NCI-H2107 treated with DMSO at 0.1 percent for 48 hours (cell line): ENCODE data around the gene HAGHL.

Experiments used
- DNase-seq: peaks from one replicate; lab custom pipeline; 2025; ENCODE audit not compliant: unreplicated experiment; lab: John Stamatoyannopoulos, UW

The HAGHL gene, protein sequence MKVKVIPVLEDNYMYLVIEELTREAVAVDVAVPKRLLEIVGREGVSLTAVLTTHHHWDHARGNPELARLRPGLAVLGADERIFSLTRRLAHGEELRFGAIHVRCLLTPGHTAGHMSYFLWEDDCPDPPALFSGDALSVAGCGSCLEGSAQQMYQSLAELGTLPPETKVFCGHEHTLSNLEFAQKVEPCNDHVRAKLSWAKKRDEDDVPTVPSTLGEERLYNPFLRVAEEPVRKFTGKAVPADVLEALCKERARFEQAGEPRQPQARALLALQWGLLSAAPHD

DNA sequence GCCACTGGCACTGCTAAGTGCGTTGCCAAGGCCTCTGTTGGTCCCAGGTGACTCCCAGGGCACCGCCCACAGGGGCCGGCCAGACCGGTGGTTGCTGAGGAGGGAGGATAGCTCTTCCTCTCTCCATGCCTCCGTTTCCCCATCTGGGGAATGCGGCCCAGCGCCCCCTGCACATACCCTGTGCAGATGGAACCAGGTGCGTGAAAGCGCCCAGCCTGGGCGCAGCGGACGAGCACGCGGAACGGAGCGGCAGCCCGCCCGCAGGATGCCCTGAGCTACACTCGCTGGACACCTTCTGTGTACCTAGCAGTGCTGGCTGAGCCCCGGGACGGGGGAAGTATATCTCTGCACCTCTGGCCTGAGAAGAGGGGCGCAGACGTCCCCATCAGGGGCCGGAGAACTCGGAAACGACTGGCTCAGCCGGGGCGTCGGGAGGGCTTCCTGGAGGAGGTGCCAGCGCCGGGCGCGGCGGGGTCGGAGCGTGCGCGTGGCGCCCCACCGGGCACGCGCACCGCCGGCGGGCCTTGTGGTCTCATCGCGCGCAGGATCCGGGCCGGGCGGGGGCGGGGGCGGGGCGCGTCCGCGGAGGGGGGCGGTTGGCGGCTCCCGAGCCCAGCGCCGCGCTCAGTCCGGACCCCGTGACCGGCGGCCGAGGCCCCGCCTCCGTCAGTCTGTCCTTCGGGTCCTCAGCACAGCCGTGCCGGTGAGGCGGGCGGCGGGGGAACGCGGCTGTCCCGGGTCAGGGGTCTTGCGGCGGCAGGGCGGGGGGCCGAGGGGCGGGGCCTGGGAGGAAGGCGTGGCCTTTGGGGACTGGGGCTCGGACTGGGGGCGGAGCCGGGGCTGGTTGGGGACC is at the start of gene HAGHL, which contains the start of gene CCDC78:
Gene HAGHL (plus strand): TSS at position 669 of the 853 bp plus-strand sequence. CDS start 404 bp downstream, outside the sequence.
Gene CCDC78 (minus strand): TSS at position 6 of the 853 bp plus-strand sequence. CDS start 76 bp downstream, outside the sequence.
- DNase-seq, result no peak

DNA sequence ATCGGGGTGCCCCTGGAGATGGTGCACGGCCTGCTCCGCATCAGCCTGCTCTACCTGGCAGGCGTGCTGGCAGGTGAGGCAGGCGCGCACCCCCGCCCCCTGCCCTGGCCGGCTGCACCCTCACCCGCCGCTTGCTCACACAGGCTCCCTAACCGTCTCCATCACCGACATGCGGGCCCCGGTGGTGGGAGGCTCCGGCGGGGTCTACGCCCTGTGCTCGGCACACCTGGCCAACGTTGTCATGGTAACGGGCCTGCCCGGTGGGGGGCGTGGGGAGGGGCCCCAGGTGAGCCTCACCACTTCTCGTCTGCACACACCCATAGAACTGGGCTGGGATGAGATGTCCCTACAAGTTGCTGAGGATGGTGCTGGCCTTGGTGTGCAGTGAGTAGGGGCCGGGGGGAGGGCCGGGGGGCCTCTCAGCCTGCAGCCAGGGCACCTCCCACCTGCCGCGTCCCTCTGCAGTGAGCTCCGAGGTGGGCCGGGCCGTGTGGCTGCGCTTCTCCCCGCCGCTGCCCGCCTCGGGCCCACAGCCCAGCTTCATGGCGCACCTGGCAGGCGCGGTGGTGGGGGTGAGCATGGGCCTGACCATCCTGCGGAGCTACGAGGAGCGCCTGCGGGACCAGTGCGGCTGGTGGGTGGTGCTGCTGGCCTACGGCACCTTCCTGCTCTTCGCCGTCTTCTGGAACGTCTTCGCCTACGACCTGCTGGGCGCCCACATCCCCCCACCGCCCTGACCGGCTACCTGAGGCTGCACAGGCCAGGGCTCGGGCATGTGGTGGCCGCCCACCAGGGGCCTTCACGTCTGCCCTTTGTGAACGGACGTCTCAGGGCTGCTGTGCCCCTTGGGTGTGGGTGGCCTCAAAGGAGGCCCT is 49.4 kb upstream of the HAGHL start:
- DNase-seq, result peak; percentile 53

DNA sequence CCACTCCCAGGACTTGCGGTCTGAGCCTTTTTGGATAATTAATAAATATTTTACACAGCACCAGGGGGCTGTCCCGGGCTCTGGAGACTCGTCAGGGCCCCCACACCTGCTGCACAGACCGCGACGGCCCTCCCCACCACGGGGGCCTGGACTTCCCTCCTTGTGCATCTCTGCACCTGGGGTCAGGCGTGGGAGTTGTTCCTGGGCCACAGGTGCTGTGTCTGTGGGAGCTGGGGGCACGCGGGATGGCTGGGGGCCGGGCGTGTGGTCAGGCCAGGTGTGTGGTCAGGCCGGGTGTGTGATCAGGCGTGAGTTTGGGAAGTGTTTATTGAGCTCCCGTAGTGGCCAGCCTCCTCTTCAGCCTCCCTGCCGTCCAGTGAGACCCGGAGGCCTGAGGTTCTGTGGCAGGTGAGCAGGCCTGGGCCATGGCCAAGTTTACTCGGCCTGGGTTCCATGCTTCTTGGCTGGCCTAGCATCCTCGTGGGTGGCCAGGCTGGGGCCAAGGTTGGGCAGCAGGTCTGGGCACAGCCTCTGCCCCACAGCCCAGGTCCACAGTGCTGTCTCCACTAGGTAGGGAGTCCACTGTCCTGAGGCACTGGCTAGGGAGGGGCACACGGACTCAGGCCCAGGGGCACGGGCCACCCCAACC is 48.6 kb upstream of the HAGHL start:
- no peak for DNase-seq

DNA sequence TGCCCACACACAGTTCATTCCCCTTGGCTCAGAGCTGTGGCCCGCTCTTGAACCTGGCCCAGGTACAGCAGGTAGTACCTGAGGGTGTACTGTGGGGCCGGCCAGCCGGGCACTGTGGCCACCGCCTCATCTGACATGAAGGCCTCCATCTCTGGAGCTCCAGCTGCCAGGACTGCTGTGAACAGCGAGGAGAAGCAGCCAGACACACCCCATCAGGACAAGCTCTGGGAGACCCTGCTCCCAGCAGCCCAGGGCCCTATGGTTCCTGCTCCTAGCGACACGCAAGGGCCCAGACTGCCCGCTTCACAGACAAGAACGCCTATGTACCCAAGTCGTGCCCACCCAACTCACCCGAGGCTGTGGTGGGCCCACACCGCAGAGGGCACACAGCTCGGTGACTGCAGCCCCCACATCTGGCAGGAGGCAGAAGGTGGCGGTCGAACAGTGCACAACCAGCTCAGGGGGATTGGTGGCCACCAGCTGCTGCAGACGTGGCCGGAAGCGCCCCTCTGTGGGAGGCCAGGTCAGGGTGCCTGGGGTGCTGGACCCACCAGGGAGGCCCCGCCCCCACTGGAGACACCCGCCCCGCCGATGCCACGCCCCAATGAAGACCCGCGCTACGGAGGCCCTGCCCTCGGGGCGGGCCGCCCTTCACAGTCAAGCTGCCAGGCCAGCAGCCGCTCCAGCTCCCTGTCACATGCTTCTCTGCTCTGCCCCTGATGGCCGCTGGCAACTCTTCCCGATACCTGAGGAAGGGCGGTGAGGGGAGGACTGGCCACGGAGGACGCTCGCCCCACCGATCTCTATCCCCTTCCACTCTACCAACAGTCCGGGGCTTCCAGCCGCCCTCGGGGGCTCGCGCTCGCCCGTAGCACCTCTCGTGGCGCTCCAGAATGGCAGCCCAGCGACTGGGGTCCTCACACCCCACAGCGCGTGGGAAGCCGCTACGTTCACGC is 47.8 kb upstream of the HAGHL start:
- no peak for DNase-seq

DNA sequence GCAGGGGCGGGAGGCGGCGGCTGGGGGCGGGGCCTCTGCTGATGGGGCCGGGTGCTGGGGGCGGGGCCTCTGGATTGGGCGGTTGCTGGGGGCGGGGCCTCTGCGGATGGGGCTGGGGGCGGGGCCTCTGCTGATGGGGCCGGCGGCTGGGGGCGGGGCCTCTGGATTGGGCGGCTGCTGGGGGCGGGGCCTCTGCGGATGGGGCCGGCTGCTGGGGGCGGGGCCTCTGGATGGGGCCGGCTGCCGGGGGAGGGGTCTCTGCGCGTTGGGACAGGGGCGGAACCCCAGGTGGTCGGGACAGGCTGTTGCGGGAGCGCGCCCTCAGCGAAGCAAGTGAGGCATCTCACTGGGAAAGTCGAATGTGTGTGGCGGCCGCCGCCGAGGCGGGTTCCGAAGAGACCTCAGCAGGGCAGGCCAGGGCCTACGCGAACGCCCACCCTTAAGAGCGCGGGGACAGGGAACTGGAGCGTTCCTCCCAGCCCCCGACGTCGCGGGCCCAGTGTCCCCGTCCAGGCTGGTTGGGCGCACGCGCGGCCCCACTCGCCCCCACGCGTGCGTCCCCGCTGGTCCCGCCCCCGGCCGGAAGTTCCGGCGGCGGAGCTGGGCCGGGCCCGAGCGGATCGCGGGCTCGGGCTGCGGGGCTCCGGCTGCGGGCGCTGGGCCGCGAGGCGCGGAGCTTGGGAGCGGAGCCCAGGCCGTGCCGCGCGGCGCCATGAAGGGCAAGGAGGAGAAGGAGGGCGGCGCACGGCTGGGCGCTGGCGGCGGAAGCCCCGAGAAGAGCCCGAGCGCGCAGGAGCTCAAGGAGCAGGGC is 46.9 kb upstream of the HAGHL start, which contains the start of gene STUB1:
Gene STUB1 (plus strand): TSS at position 597 of the 811 bp plus-strand sequence. CDS start 116 bp downstream, at position 713.
- DNase-seq, result peak; percentile 43

DNA sequence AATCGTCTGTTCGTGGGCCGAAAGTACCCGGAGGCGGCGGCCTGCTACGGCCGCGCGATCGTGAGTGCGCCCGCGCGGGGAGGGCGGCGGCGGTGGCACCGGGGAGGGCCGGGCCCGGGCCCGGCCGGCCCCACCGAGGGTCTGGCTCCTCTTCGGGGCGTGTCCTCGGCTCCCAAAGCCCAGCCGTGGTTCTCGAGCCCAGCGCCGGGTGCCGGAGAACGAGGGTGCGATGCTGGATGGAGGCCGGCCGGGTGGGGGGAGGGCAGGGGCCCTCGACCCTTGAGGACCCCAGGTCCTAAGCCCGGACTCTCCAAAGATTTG is 46.3 kb upstream of the HAGHL start:
- DNase-seq, result no peak

DNA sequence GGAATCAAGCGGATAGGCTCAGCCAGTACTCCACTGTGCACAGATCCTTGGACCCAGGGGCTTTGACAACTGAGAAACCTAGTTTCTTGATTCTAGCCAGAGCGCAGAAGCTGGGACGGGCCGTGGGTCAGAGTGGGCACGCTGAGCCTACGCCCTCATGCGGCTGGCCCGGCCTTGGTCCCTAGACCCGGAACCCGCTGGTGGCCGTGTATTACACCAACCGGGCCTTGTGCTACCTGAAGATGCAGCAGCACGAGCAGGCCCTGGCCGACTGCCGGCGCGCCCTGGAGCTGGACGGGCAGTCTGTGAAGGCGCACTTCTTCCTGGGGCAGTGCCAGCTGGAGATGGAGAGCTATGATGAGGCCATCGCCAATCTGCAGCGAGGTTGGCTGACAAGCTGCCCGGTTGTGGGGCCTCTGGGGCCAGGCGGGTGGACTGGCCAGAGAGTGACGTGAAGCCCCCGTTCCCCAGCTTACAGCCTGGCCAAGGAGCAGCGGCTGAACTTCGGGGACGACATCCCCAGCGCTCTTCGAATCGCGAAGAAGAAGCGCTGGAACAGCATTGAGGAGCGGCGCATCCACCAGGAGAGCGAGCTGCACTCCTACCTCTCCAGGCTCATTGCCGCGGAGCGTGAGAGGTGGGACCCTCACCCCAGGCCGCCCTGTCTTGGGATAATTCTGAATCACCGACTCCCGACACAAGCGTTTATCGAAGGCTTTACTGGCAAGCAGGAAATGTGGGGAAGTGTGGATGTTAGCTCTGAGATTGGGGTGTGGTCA is 45.8 kb upstream of the HAGHL start:
- DNase-seq, result no peak

DNA sequence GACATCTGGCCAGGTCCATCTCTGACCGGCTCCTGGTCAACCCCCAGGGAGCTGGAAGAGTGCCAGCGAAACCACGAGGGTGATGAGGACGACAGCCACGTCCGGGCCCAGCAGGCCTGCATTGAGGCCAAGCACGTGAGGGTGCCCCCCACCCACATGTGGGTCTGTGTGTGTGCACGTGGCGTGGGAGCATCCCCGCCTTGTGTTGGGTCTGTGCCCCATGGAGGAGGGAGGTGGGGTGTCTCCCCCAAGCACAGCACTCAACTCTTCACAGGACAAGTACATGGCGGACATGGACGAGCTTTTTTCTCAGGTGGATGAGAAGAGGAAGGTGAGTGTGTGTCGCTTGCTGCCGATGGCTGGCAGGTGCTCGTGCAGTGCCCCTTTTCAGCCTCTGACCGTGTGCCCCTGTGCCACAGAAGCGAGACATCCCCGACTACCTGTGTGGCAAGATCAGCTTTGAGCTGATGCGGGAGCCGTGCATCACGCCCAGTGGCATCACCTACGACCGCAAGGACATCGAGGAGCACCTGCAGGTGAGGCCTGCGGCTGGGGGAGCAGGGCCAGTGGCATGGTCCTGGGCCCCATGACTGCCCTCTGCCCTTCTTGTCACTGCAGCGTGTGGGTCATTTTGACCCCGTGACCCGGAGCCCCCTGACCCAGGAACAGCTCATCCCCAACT is 45.0 kb upstream of the HAGHL start:
- no peak for DNase-seq

DNA sequence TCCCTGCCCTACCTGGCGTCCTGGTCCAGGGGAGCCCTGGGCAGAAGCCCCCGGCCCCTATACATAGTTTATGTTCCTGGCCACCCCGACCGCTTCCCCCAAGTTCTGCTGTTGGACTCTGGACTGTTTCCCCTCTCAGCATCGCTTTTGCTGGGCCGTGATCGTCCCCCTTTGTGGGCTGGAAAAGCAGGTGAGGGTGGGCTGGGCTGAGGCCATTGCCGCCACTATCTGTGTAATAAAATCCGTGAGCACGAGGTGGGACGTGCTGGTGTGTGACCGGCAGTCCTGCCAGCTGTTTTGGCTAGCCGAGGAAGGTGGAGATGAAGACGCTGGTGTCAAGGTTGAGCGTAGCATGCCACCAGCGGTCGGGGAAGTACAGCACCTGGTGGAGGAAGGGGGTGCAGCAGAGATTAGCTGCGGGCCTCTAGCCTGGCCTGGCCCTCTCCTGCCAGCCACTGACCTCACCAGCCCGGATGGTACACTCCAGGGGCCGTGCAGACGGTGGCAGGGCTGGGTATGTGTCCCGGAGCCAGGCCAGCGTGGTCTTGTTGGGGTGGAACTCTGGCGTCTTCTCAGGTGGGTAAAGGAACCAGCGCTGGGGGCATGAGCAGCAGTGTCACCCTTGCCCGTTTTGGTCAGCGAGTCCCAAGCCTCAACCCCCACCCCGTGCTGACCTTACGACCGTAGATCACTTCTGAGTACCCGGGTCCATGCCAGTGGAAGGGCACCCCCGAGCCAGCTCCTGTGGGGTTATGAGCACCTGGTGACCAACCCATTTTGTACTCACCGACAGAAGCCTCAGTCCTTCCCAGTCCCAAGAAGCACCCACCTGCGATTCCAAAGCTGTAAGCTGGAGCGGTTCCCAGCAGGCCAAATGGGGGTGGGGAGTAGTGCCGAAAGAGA is 44.2 kb upstream of the HAGHL start:
- DNase-seq, result no peak

DNA sequence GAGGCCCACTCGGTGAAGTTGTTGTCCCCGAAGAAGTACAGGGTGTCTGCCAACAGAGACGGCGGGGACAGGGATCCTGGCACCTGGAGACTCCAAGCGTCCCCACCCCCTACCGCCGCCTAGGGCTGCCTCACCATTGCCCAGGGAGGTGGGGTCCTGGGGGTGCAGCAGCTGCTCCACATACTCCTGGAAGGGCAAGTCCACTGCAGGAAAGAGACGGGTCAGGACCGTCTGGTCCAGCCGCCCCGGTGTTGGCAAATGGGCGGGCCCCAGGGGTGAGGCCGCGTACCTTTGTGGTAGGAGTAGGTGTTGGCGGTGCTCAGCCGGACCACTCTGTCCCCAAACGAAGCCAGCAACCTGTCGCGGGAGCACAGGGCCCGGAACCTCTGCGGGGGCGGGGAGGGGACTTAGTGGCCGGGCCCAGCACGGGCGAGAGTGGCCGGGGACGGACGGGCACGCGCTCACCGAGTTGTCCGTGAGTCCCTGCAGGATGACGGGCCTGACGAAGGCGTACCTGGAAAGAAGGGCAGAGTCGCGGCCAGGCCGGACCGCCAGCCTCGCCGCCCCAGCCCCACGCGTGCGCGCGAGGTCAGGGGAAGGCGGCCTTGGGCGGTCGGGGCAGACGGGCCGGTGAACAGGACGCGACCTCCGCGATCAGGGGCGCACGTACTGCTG is 43.4 kb upstream of the HAGHL start:
- no peak for DNase-seq

DNA sequence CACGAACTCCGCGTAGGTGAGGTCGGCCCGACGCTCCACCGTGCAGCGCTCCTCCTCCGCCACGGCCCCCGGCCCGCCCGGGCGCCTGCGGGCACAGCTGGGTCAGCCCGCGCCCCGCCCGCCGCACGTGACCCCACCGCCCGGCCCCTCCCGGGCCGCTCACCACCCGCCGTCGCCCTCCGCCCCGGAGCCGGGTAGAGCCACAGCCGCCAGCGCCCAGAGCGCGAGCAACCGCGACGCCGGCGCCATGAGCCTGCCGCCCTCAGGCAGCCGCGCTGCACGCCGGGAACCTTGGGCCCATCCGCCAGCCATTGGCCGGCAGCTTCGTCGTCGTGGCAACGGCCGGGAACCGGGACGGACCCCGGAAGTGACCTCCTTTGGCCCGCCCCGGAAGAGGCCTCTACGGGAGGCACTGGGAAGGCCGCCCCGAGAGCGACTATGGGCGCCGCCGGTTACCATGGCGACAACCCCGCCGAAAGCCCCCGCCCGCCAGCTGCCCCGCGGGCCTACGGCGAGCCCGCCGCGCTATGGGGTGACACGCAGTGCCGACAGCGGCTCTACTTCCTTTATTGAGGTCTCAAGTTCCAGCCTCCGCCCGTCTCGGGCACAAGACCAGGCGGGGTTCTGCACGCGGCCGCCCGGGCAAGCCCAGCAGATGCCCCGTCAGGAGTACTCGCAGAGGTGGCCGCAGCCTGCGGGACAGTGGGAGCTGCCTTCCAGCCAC is 42.7 kb upstream of the HAGHL start, which contains the start of gene JMJD8:
Gene JMJD8 (minus strand): TSS at position 264 of the 724 bp plus-strand sequence. CDS start 15 bp downstream, at position 249.
- DNase-seq, result peak; percentile 83

DNA sequence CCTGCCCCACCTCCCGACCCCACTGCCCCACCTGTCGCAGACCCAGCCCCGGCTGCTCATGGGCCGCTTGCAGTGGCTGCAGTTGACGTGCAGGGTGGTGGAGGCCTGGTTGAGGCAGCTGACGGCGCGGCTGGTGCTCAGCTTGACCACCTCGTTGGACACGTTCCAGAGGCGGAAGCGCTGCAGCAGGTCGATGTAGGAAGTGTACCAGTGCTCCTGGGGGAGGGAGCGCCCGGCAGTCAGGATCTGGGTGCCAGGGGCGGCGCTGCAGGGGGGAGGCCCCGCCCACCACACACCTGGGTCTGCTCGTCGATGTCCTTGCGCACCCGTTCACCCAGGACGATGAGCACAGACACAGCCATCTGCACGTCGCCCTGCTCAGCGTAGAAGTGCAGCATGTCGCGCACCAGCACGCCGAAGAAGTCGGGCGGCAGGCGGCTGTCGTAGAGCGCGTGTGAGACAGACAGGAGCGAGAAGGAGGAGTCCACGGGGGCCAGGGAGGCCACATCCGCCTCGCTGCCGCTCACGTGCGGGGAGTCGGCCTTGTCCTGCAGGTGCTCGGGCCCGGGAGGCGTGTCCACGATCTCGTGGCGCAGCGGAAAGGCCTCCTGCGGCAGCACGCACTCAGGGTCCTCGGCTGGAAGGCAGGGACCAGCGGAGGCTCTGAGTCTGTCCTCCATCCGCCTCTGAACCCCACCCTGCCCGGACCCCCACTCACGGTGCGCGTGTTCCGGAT is 41.8 kb upstream of the HAGHL start:
- DNase-seq, result peak; percentile 78

DNA sequence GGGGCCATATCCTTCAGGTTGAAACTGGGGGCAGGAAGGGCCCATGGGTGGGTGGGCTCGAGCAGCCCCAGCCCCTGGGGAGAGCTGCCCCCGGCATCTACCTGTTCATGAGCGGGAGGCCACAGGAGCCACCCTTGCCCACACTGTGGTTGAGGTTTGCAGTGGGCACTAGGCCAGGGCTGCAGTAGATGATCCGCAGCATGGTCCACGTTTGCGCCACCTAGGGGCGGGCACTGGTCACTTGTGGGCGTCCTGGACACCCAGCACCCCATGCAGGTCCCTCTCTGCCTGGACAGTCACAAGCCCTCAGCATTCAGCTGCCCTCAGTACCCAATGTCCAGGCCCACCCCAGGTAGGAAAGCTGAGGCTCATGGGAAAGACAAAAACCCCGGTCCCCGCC is 40.9 kb upstream of the HAGHL start:
- DNase-seq, result no peak
